Activated CD8-positive, alpha-beta memory T cell treated with anti-CD3 and anti-CD28 coated beads, Interleukin-2, amount 50 U/mL, for 24 hours (primary cell): ENCODE data around the gene CDK4.

Experiments
- DNase-seq: peaks from one replicate; pipeline ENCODE4 v3.0.0-alpha.2; 2020; ENCODE audit errors: extremely low read depth

Gene CDK4

GRCh38 chr12:57712701-57713100 lies 39.4 kb downstream of the CDK4 start:
- no peak for DNase-seq

- DNase-seq, result no peak
Measured at GRCh38 chr12:57708296-57708695, 43.8 kb downstream of the CDK4 start.

DNA sequence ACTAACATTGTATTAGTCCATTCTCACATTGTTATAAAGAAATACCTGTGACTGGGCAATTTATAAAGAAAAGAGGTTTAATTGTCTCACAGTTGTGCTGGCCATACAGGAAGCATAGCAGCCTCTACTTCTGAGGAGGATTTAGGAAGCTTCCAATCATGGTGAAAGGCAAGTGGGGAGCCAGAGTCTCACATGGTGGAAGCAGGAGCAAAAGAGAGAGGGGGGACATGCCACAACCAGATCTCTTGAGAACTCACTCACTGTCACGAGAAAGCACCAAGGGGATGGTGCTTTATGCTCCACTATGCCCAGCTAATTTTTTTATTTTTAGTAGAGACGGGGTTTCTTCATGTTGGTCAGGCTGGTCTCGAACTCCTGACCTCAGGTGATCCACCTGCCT lies 44.9 kb downstream of the CDK4 start:
- DNase-seq, result no peak

GRCh38 chr12:57700317-57700716 lies 51.8 kb downstream of the CDK4 start:
- DNase-seq, result no peak

GRCh38 chr12:57698414-57698813 lies 53.7 kb downstream of the CDK4 start:
- DNase-seq, result no peak
